ENCODE measurements around the gene RUVBL1. TPM values are rescaled to one million over a fixed set of nuclear protein-coding genes. Genes with fewer than 3 reads are reported as not detected.

Gene RUVBL1
- total RNA-seq, 1 donor from 2014 or later = 47.5 TPM

DNA sequence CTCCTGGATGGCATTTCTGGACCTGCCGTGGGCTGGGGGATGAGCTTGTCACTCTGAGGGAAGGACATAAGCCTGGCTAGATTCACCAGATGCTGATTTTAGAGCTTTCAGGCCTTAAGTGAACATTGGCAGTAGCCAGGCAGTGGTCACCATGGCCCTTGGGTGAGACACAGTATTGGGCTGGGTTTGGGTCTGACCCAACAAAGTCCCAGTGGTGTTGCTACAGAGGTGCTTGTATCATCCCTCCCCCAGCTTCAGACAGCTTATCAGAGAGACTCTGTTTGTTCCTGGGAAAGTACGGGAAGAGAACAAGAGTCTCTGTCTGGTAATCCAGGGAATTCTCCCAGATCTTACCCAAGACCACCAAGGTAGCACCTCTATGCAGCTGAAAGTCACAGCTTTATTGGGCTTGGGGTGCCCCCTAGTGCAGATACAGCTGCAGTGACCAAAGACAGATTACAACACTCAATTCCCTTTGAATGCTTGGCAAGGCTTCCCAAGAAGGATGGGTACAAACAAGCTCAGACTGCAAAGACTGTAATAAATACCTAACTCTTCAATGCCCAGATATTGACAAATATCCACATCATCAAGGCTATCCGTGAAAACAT, 9.8 kb upstream of the RUVBL1 start:
- DNase-seq (ENCODE audit: low spot score) = no peak

DNA sequence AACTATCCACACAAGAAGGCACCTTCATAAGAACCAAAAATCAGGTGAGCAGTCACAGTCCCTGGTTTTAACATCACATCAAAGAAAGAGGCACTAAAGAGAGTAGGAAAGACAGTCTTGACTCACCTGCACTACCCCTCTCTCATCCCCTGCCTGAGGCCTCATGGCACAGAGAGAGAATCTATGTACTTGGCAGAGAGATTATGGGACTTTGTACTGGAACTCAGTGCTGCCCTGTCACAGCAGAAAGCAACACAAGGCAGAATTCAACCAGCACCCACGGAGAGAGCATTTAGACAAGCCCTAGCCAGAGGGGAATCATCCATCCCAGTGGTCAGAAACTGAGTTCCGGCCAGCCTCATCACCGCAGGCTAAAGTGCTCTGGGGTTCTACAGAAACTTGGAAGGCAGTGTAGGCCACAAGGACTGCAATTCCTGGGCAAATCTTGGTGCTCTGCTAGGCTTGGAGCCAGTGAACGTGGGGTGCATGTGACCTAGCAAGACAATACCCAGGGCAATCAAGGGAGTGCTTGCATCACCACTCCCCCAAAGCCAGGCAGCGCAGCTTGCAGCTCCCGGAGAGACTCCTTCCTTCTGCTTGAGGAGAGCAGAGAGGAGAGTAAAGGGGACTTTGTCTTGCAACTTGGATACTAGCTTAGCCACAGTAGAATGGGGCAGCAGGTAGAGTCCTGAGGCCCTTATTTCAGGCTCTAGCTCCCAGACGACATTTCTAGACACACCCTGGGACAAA, 8.5 kb upstream of the RUVBL1 start:
- DNase-seq (ENCODE audit: low spot score) = no peak

DNA sequence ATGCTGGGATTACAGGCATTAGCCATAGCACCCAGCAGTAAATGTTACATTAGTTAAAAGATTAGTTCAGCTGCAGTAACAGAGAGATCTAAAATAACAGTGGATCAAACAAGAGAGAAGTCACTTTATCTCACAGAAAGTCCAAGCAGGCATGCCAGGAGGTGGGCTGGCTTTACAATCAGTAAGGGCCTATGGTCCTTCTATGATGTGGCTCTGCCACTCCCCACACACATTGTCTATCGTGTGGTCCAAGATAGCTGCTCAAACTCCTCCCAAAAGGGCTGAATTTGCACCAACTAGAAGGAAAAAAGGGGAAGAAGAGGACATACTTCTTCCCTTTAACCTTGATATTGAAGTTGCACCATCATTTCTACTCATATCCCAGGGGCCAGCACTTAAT, 4.6 kb upstream of the RUVBL1 start:
- no peak for DNase-seq (ENCODE audit: low spot score)

DNA sequence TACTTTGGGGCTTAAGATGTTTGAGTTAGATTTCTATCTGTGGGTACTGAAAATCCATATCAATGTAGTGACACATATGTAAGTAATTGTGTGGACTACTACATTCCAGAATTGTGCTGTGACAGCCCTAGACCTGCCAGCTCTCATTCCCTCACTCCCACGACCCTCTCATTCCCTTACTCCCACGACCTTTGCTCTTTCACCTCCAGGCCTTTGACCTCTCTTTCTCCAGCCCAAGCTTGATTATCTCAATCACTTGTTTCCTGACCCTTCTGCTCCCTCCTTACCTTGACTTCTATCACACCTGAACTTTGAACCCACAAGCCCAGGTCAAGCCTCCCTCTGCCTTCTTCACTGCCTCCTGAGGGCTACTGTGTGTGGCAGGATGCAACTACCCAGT, 3.6 kb upstream of the RUVBL1 start:
- no peak for DNase-seq (ENCODE audit: low spot score)

DNA sequence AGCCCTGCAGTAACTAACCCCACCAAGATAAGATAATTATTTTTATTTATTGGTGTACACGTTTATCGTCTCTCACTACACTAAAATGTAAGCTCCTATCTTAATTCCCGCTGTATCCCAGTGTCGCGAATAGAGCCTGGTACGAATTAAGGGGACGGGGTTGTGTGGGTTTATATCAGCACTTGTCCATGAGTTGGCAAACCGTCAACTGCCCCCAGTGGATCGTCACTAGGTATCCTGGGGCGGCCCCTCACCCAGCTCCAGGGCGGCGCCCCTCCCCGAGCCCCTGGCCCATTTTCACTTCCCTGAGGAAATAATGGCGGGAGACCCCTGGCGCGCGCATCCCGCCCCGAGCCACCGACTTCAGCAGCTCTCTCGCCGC, 465 bp downstream of the RUVBL1 start:
- DNase-seq (ENCODE audit: low spot score) = no peak

DNA sequence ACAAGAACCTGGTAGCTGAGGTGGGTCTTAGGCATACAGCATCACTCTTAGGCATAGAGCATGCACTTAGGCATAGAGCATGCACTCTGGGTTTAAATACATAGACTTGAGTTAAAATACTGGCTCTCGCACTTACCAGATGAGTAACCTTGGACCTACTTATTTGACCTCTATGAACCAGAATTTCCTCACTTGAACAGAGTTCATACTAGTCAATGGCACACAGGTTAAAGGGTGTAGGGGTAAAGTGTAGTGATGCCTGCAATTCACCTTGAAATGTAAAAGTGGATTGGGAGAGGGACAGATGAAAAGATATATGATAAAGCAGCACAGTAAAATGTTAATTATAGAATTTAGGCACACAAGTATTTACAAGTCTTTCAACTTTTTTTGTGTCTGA, 1.6 kb downstream of the RUVBL1 start:
- no peak for DNase-seq (ENCODE audit: low spot score)

DNA sequence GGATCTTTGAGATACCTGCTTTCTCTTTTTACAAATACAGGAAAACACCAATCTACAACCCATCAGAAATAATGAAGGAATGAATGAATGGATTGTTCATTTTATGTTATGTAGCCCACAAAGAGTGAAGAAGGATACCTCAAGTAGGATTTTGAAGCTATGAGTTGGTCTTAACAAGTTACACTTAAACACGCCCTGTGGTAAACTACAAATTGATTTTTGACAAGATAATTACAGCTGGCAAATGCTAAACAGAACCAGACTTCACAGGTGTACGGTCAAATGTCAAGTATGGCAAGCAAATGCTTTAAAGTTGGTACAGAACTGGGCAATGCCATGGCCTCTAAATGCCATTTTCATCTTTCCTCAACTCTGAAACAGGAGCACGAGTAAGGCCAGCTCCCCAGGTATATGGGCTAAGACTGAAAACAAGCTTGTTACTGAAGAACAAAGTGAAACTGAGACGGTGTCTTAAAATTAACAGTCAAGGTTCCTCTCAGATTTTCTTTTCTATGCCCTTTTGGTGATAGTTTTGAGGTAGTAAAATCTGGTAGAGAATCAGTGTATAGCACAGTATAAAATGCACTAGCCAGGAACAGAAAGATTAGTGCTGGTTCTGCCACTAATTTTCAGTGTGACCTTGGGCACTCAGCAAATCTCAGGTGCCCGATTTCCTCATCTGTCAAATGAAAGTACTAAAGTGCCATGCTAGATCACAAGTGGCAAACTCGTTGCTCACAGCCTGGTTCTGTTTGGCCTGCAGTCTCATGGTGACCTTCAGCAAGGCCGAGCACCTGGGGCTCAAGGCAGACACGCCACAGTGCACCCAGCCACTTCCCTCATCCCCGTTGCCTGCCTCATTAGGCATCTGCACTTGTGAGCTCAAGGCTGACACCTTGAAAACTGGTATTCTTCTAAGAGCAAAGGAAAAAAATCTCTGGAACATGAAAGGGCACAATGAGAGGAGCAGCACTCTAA, 9.5 kb downstream of the RUVBL1 start:
- no peak for DNase-seq (ENCODE audit: low spot score)

DNA sequence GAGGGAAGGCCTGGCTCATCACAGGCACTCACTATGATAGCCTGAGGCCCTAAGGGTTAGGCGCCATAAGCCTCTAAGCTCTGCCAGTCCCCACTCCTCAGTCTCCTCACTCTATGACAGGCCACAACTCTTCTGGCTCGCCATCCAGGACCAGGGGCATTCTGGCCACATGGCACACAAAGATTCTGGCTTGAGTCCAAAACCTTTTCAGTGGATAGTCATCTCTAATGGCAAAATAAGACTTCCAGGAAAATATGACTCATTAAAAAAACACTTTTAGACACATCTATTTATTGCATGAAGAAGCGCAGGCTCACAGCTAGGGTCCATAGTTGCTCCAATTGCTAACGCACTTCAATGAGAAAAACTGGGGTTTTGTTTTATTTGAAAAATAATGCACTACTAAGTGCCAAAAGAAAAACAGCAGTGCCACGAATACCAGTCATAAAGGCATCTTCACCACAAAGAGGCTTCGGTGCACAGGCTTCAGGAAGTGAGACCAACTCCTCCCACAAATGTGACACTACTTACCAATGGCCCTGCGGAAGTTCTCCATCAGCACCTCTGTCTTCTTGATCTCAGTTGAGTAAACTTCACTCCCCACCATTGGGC, 11.1 kb downstream of the RUVBL1 start:
- no peak for DNase-seq (ENCODE audit: low spot score)

DNA sequence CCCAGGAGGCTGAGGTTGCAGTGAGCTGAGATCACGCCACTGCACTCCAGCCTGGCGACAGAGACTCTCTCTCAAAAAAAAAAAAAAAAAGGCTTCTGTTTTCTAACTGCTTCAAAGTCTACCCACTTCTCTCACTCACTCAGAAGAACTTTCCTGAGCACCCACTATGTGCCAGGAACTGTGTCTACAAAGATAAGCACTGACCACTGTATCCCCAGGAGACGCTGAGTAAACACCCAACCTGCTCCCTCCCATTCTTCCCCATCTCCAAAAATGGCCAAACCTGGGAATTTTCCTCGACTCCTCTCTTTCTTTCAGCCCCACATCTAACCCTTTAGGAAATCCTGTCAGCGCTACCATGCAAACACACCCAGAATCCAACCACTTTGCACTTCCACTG, 12.5 kb downstream of the RUVBL1 start:
- DNase-seq (ENCODE audit: low spot score) = no peak

DNA sequence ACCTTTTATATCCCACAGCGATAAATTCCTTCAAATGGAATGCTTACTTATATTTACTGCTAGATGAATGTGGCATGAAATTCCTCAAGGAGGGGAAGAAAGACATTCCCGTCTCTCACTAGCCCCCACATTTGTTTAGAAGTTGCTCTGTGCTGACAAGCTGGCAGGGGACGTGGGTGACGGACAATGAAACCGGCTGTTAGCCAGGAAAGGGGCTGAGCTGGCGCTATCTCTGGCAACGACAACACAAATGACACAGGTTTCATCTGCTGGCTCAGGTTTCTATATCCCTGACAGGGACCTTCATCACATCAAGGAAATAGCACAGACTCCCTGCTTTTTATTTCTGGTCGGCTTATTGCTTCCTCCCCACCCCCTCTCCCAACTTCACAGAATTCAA, 15.8 kb downstream of the RUVBL1 start:
- no peak for DNase-seq (ENCODE audit: low spot score)

DNA sequence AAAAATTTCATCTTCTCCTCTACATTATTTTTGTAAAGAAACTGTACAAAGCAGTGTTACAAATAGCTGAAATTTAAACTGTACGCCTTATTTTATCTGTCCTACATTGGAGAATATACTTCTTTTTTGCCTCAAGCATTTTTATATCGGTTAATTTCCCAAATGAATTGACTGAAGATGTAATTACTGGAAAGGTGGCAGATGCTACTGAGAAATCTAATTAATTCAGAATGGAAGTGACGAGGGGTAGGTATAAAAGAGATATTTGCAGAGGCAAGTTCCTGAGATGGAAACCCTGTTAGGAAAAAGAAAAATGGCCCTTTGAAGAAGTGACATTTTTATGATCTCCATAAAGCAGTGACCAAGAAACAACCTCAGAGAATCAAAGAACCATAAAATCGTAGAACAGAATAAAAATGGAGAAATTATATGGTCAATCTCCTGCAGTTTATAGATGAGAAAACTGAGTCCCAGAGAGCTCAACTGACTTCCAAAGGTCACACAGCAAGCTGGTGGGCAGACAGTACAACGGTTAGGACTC, 20.4 kb downstream of the RUVBL1 start:
- no peak for DNase-seq (ENCODE audit: low spot score)

DNA sequence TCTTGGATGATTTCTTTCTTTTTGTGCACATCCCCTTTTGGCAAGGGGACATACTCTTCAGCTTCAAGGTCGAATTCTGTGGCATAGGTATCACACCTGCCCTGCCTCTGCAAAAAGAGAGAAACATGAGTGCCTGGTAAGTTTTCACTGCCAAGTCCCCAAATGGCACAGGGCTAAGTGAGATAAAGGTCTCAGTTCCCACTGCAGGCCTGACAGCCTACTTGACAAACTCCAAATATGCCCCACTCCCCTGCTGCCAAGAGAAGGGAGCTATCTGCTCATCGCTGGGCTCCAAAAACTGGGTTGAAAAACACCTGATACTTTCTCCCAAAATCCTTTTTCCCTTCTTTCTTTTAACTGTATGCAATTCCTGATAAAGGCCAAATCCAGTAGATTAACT, 23.0 kb downstream of the RUVBL1 start:
- no peak for DNase-seq (ENCODE audit: low spot score)

DNA sequence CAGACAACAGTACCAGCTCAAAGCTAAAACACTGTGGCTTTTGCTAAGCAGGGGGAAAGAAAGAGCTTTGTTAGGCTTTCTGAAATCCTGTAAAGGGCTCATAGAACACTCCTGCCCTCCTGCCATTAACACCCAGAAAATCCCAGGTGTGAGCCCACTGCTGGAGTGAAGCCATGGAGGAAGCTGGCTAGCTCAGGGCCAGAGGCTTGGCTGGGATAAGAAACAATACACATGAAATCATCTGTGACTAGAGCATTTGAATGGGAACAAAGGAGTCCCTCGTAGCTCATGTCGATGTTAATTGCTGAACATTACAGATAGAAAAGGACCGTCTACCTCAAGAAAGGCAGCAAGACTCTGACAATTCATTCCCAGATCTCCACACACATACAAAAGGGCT, 23.5 kb downstream of the RUVBL1 start:
- DNase-seq (ENCODE audit: low spot score) = no peak

DNA sequence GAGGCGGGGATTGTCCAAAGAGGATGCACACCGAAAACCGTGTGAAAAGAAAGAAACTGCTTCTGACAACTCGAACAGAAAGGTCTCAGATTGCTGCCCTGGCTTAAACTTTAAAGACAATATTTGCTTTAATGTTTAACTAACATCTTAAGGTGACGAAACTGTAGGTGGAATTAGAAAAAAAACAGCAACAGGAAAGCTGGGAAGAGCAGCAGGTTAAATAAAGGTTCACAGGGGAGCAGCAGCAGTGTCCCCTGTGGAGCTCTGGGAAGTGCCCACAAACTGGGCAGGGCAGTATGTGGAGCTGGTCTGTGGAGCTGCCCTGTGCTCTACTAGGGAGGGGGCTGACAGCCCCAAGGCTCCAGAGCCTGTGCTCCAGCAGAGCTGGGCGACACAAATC, 25.4 kb downstream of the RUVBL1 start:
- no peak for DNase-seq (ENCODE audit: low spot score)

DNA sequence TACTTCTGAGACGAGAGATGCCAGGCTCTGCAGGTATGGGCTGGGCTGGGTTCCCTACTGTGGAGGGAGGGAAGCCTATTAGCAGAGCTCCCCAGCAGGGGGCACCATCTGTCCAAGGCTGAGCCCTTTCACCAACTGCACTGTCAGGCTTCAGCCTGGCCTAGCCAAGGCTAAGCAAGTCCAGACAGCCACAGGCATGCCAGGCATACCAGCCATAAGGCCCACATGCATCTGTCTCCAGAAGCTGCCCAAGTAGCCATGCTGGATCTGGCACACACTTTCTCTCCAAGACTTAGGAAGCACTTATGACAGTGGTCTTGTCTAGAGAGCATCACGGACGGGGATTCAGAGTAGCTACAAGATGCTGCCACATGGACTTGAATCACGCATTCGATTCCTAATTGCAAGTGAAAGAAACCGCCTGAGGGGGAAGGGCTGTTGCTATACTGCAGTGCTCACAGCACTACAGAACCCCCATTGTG, 28.3 kb downstream of the RUVBL1 start:
- peak; percentile 91 for DNase-seq (ENCODE audit: low spot score)

DNA sequence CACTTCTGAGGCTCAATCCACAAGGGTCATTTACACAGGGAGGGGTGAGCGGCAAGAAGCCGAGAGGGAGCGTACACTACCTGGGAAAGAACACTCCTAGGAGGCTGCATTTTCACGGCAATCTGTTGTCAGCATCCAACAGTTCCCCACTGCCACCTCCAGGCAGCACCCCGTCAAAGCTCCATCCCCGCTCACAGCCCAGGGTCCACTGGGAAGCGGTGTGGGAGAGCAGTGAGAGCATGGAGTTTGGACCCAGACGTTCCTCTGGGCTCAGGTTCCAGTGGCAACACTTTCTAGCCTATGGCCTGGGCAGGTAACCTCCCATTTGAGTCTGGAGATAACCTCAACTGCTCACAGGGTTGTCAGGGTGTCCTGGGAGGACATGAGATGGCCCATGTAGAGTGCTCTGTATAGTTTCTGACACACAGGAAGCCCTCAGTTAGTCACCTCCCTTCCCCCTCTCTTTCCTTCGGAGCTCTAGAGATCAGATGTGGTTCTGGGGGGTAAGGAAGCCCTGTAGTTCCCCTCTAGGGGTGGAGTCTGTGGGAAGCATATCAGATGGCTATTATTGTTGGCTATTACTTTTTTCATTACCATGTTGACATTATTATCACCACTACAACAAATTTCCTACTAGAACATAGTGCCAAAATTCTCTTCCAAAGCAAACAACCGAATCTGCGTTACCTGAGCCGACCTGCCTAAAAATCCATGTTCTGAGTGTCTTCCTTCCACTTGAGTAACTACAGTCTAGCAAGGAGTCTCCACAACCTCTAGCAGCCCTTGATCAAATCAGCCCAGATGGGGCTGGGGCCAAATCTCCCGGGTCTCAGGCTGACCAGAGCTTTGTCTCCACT, 29.1 kb downstream of the RUVBL1 start:
- no peak for DNase-seq (ENCODE audit: low spot score)

DNA sequence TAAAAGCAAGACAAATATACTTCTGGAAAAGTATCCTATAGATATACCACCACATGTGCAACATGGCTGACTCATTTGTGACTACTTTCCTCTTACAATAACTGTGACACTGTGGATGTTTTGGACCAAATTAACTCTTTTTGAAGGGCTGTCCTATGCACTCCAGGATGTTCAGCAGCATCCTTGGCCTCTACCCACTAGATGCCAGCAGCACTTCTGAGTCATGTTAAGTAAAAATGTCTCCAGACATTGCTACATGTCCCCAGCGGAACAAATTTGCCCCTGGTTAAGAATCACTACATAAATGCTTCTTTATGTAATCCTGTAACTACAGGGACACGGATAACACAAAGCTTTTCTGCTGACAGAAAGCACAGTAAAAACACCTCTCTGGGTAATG, 32.0 kb downstream of the RUVBL1 start:
- no peak for DNase-seq (ENCODE audit: low spot score)

DNA sequence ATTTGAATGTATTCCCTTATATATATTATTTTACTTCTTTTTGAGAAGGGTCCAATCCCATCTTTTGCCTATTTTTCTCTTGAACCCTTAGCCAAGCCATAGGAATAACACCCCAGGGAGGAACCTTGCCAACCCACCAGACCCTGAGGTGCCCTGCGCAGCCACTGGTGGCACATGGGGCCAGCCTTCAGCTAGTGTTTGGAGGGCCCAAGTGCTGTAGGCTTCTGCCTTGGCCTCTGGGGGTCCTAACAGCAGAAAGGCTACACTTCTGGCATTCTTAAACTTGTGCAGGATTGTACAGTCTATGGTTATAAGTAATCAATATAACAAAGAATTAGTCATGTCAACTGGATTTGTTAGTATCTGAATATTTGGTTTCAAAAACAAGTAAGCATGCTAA, 34.5 kb downstream of the RUVBL1 start:
- DNase-seq (ENCODE audit: low spot score) = no peak

DNA sequence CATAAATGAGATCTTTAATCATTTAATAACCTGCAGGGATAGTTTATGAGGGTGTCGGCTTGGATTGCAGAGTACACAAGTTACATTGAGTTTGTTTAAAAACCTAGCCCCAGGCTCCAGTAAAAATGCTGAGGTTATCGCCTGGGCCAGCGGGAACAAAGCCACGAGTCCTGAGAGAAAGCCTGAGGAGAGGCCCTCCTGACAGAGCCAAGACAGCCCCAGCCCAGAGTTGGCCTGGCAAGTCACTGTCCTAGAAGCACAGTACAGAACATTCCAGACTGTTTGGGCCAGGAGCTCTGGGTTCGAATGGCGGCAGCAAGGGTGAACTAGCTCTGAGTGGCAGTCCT, 39.0 kb downstream of the RUVBL1 start:
- no peak for DNase-seq (ENCODE audit: low spot score)

DNA sequence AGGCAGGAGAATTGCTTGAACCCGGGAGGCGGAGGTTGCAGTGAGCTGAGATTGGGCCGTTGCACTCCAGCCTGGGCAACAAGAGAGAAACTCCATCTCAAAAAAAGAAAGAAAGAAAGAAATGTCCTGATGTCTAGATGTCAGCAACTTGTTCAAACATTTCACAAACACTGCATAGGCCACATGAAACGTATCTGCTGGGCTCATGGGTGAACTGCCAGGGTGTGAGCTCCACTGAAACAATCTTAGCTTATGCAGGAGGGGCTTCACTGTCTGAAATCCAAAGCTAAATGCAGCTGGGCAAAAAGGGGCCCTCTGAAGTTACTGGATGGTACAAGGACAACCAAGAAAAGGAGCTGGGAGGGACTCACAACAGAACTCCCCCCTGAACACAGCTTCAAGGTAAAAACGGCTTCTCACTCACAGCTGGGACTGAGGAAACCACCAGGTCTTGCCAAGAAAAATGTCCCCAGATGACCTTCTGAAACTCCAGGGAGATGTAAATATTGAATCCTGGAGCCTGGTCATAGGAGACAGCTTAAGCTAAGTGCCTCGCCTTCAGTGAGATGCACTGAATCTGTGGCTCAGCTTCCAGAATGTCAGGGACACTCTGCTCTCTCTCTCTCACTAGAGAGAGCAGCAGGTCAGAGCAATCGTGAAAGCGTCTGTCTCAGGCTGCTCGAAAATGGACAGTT, 39.5 kb downstream of the RUVBL1 start:
- no peak for DNase-seq (ENCODE audit: low spot score)

Data from ureter (tissue), 1 donor.